ENCODE data around the gene ALPK1. TPM values are rescaled to one million over a fixed set of nuclear protein-coding genes. Genes with fewer than 3 reads are reported as not detected.

Gene ALPK1
- total RNA-seq, 1 experiment from 2014 or later = 21.3 TPM

DNA sequence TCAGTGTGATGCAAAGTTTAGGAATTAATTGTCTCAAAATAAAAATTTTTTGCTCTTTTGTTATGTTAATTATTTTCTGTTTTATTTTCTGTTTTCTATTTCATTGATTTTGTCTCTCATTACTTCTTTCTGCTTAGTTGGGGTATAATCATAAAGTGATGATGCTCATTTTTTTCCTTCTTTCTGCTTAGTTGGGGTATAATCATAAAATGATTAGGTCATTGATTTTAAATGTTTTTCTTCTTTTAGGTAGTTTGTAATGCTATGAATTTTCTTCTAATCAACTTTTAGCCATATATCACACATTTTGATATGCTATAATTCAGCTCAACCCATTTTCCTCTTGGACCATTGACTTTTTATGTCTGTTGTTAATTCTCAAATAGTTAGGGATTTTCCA is 175.1 kb downstream of the ALPK1 start:
- intact Hi-C loops (cut with micrococcal nuclease) = no loop called here
- H2AFZ ChIP-seq (ENCODE audit: low read depth, low read length, poor library complexity, severe bottlenecking) = no peak overlapping the region
- BruUV-seq (replicated peaks) = no TSS peak
- H3K4me1 ChIP-seq (ENCODE audit: control insufficient read depth in 1 of 2, insufficient read depth in 2 of 2, low read length in 2 of 2) = no peaks in the 10 kb centered on the region
- no peak overlapping the region for H3K9ac ChIP-seq (ENCODE audit: low read length)
- H3K27ac ChIP-seq (ENCODE audit: low read depth, low read length) = no peak overlapping the region
- no peaks in the 10 kb centered on the region for H3K36me3 ChIP-seq (ENCODE audit: control insufficient read depth in 1 of 2, insufficient read depth in 2 of 2, low read length in 2 of 2)
- no peak for DNase-seq (ENCODE audit: low read depth, low spot score)
- no peaks in the 10 kb centered on the region for H3K9me2 ChIP-seq (ENCODE audit: insufficient read depth)
- H4K20me1 ChIP-seq (ENCODE audit: insufficient read depth) = no peaks in the 10 kb centered on the region
- H3K9me3 ChIP-seq (ENCODE audit: control insufficient read depth in 1 of 2, insufficient read depth in 1 of 2, low read depth in 1 of 2, low read length in 2 of 2) = no peaks in the 10 kb centered on the region
- ATAC-seq = no peak
- ChIA-PET POLR2A (no interaction called here), CTCF (no interaction called here), RAD21 (ENCODE audit: low non-redundant PET in 1 of 2, low total read pairs in 2 of 2, uncharacterized antibody in 2 of 2, unreplicated experiment in 2 of 2) (no interaction called here)
- no peak overlapping the region for H3K4me3 ChIP-seq (replicated peaks in 1 of 2; ENCODE audit: low read depth in 1 of 2, low read length in 2 of 2)
- TF ChIP-seq RAD21 (IDR thresholded peaks at IDR 0.05; ENCODE audit: low read depth) (no peak), FOSL1 (IDR thresholded peaks at IDR 0.05; ENCODE audit: low read depth) (no peak), ELF1 (IDR thresholded peaks at IDR 0.05; ENCODE audit: borderline replicate concordance, low read depth) (no peak), EZH2 (IDR thresholded peaks at IDR 0.05) (no peak), SP1 (IDR thresholded peaks at IDR 0.05; ENCODE audit: low read depth) (no peak), ZFX (IDR thresholded peaks at IDR 0.05) (no peak), SRF (IDR thresholded peaks at IDR 0.05; ENCODE audit: low read depth) (no peak)
- TF ChIP-seq, protein P1, sequence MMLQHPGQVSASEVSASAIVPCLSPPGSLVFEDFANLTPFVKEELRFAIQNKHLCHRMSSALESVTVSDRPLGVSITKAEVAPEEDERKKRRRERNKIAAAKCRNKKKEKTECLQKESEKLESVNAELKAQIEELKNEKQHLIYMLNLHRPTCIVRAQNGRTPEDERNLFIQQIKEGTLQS (IDR thresholded peaks at IDR 0.05) = no peak
- TF ChIP-seq, protein P2, sequence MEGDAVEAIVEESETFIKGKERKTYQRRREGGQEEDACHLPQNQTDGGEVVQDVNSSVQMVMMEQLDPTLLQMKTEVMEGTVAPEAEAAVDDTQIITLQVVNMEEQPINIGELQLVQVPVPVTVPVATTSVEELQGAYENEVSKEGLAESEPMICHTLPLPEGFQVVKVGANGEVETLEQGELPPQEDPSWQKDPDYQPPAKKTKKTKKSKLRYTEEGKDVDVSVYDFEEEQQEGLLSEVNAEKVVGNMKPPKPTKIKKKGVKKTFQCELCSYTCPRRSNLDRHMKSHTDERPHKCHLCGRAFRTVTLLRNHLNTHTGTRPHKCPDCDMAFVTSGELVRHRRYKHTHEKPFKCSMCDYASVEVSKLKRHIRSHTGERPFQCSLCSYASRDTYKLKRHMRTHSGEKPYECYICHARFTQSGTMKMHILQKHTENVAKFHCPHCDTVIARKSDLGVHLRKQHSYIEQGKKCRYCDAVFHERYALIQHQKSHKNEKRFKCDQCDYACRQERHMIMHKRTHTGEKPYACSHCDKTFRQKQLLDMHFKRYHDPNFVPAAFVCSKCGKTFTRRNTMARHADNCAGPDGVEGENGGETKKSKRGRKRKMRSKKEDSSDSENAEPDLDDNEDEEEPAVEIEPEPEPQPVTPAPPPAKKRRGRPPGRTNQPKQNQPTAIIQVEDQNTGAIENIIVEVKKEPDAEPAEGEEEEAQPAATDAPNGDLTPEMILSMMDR (IDR thresholded peaks at IDR 0.05 in 2 of 3, conservative IDR thresholded peaks at IDR 0.05 in 1 of 3; ENCODE audit: borderline replicate concordance in 1 of 3, insufficient read depth in 1 of 3, low read depth in 2 of 3, low read length in 2 of 3) = no peak
- no peaks in the 10 kb centered on the region for H3K79me2 ChIP-seq (ENCODE audit: insufficient read depth, low read length)
- no peaks in the 10 kb centered on the region for H3K27me3 ChIP-seq (ENCODE audit: insufficient read depth, low read length)
- H3K4me2 ChIP-seq (ENCODE audit: low read length) = no peak overlapping the region

DNA sequence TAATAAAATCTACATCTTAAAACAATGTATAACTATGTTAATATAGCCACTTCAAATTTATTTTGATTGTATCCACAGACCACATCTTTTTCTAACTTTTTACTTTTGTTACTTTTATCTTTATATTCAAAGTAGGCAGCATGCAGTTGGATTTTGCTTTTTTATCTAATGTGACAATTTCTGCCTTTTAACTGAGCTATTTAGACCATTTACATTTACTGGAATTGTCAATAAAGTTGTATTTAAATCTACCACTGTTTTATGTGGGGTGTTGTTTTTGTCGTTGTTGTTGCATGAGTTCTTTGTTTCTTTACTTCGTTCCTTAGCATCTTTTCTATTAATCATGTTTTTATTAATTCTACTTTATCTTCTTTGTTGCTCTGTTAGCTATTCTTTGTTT is 176.8 kb downstream of the ALPK1 start:
- H3K9me3 ChIP-seq (ENCODE audit: control insufficient read depth in 1 of 2, insufficient read depth in 1 of 2, low read depth in 1 of 2, low read length in 2 of 2) = no peaks in the 10 kb centered on the region
- POLR2A ChIA-PET = no interaction called here
- no TSS peak for BruUV-seq (replicated peaks)
- ATAC-seq (no peak), DNase-seq (ENCODE audit: low read depth, low spot score) (no peak)
- H3K4me2 ChIP-seq (ENCODE audit: low read length) = no peak overlapping the region
- H3K4me1 ChIP-seq (ENCODE audit: control insufficient read depth in 1 of 2, insufficient read depth in 2 of 2, low read length in 2 of 2) = no peaks in the 10 kb centered on the region
- no peak overlapping the region for H2AFZ ChIP-seq (ENCODE audit: low read depth, low read length, poor library complexity, severe bottlenecking)
- intact Hi-C loops (cut with micrococcal nuclease) = no loop called here
- H3K4me3 ChIP-seq (replicated peaks in 1 of 2; ENCODE audit: low read depth in 1 of 2, low read length in 2 of 2) = no peak overlapping the region
- CTCF ChIA-PET = no interaction called here
- H3K9ac ChIP-seq (ENCODE audit: low read length) = no peak overlapping the region
- no peaks in the 10 kb centered on the region for H3K27me3 ChIP-seq (ENCODE audit: insufficient read depth, low read length)
- H3K36me3 ChIP-seq (ENCODE audit: control insufficient read depth in 1 of 2, insufficient read depth in 2 of 2, low read length in 2 of 2) = no peaks in the 10 kb centered on the region
- no peaks in the 10 kb centered on the region for H3K79me2 ChIP-seq (ENCODE audit: insufficient read depth, low read length)
- H3K27ac ChIP-seq (ENCODE audit: low read depth, low read length) = no peak overlapping the region
- no peaks in the 10 kb centered on the region for H3K9me2 ChIP-seq (ENCODE audit: insufficient read depth)
- RAD21 ChIA-PET (ENCODE audit: low non-redundant PET in 1 of 2, low total read pairs in 2 of 2, uncharacterized antibody in 2 of 2, unreplicated experiment in 2 of 2) = no interaction called here
- H4K20me1 ChIP-seq (ENCODE audit: insufficient read depth) = no peaks in the 10 kb centered on the region
- TF ChIP-seq ZFX (IDR thresholded peaks at IDR 0.05) (no peak), EGR1 (IDR thresholded peaks at IDR 0.05; ENCODE audit: low read depth) (no peak), CEBPB (IDR thresholded peaks at IDR 0.05; ENCODE audit: low read depth) (no peak), CBX3 (IDR thresholded peaks at IDR 0.05; ENCODE audit: low read depth) (no peak), RAD21 (IDR thresholded peaks at IDR 0.05; ENCODE audit: low read depth) (no peak), TCF7L2 (IDR thresholded peaks at IDR 0.05; ENCODE audit: borderline replicate concordance, extremely low read depth, insufficient read depth, insufficient read length) (no peak)
- TF ChIP-seq, protein P3, sequence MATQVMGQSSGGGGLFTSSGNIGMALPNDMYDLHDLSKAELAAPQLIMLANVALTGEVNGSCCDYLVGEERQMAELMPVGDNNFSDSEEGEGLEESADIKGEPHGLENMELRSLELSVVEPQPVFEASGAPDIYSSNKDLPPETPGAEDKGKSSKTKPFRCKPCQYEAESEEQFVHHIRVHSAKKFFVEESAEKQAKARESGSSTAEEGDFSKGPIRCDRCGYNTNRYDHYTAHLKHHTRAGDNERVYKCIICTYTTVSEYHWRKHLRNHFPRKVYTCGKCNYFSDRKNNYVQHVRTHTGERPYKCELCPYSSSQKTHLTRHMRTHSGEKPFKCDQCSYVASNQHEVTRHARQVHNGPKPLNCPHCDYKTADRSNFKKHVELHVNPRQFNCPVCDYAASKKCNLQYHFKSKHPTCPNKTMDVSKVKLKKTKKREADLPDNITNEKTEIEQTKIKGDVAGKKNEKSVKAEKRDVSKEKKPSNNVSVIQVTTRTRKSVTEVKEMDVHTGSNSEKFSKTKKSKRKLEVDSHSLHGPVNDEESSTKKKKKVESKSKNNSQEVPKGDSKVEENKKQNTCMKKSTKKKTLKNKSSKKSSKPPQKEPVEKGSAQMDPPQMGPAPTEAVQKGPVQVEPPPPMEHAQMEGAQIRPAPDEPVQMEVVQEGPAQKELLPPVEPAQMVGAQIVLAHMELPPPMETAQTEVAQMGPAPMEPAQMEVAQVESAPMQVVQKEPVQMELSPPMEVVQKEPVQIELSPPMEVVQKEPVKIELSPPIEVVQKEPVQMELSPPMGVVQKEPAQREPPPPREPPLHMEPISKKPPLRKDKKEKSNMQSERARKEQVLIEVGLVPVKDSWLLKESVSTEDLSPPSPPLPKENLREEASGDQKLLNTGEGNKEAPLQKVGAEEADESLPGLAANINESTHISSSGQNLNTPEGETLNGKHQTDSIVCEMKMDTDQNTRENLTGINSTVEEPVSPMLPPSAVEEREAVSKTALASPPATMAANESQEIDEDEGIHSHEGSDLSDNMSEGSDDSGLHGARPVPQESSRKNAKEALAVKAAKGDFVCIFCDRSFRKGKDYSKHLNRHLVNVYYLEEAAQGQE (IDR thresholded peaks at IDR 0.05; ENCODE audit: low read depth) = no peak
- TF ChIP-seq, protein P2 (IDR thresholded peaks at IDR 0.05 in 2 of 3, conservative IDR thresholded peaks at IDR 0.05 in 1 of 3; ENCODE audit: borderline replicate concordance in 1 of 3, insufficient read depth in 1 of 3, low read depth in 2 of 3, low read length in 2 of 3) = no peak
